Measurements from ENCODE around the gene OSBPL2. TPM values are rescaled to one million over a fixed set of nuclear protein-coding genes. Genes with fewer than 3 reads are reported as not detected.

The OSBPL2 gene
- total and polyA plus RNA-seq, 4 donors: 9.9 to 19.7 (median 12.3) TPM

DNA sequence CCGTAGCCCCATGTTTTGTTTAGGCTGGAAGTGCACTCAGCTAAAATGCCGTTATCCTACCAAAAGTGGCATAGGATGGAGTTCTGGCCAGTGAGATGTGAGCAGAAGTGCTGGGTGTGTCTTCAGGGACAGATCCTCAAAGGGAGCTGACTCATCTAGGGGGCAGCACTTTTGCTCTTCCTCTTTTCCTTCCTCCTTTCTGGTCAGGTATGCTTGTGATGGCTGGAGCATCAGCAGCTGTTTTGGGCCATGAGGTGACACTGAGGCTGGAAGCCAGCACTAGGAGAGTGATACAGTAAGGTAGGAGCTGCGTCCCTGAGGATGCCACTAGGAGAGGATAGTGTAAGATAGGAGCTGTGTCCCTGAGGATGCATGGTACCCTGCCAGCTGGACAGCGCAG is 4.6 kb upstream of the OSBPL2 start (continued):
- TF ChIP-seq, protein P1, sequence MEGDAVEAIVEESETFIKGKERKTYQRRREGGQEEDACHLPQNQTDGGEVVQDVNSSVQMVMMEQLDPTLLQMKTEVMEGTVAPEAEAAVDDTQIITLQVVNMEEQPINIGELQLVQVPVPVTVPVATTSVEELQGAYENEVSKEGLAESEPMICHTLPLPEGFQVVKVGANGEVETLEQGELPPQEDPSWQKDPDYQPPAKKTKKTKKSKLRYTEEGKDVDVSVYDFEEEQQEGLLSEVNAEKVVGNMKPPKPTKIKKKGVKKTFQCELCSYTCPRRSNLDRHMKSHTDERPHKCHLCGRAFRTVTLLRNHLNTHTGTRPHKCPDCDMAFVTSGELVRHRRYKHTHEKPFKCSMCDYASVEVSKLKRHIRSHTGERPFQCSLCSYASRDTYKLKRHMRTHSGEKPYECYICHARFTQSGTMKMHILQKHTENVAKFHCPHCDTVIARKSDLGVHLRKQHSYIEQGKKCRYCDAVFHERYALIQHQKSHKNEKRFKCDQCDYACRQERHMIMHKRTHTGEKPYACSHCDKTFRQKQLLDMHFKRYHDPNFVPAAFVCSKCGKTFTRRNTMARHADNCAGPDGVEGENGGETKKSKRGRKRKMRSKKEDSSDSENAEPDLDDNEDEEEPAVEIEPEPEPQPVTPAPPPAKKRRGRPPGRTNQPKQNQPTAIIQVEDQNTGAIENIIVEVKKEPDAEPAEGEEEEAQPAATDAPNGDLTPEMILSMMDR (IDR thresholded peaks at IDR 0.05; ENCODE audit: low read depth, low read length, missing input control): no peak
- TF ChIP-seq, protein P2, sequence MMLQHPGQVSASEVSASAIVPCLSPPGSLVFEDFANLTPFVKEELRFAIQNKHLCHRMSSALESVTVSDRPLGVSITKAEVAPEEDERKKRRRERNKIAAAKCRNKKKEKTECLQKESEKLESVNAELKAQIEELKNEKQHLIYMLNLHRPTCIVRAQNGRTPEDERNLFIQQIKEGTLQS (IDR thresholded peaks at IDR 0.05): no peak
- TF ChIP-seq RAD21 (IDR thresholded peaks at IDR 0.05) (no peak), FOXA2 (IDR thresholded peaks at IDR 0.05) (no peak), TAF1 (conservative IDR thresholded peaks at IDR 0.05) (no peak), GABPA (IDR thresholded peaks at IDR 0.05 in 1 of 2, conservative IDR thresholded peaks at IDR 0.05 in 1 of 2) (no peak)

DNA sequence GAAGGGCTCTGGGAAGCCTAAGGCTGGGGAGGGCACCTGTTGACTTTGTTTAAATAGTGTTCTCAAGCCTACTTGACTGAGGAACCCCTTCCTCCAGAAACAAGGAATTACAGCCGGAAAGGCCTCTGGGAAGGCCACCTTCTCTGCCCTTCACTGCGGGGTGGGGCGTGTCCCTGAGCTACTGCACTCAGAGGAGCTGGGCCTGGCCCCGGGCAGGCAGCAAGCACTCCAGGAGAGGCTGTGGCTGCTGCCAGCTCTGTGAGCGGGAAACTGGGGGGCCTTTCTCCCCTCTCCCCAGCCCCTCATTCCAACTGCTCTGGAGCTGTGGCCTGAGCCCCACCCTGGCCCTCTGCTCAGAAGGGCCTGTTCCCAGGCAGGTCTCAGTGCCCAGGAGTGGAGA is 4.0 kb upstream of the OSBPL2 start:
- no peaks in the 10 kb centered on the region for H3K27me3 ChIP-seq (ENCODE audit: control insufficient read depth in 4 of 4, insufficient read depth in 4 of 4, low read length in 3 of 4)
- H3K4me1 ChIP-seq (ENCODE audit: control insufficient read depth in 4 of 4, insufficient read depth in 4 of 4, low read length in 3 of 4): peaks cover 4 to 14% (median 6%) of the 10 kb centered on the region in 4 donors
- 82% methylated on average over 5 of the region's 5 CpGs for WGBS
- H3K36me3 ChIP-seq (ENCODE audit: control insufficient read depth in 4 of 4, insufficient read depth in 3 of 4, low read depth in 1 of 4, low read length in 3 of 4): no peaks in the 10 kb centered on the region
- no peak overlapping the region for H3K27ac ChIP-seq (ENCODE audit: low read depth in 1 of 2, low read length in 2 of 2)
- DNase-seq (ENCODE audit: low spot score): no peak
- H3K4me3 ChIP-seq (ENCODE audit: low read depth in 1 of 3, low read length in 3 of 3): no peak overlapping the region
- no peaks in the 10 kb centered on the region for H3K9me3 ChIP-seq (ENCODE audit: control insufficient read depth in 4 of 4, low read length in 3 of 4)
- no peak overlapping the region for H3K9ac ChIP-seq (ENCODE audit: low read depth in 1 of 2, low read length in 2 of 2)
- TF ChIP-seq, protein P1 (IDR thresholded peaks at IDR 0.05; ENCODE audit: low read depth, low read length, missing input control): no peak
- TF ChIP-seq FOXA2 (IDR thresholded peaks at IDR 0.05) (no peak), YY1 (IDR thresholded peaks at IDR 0.05) (no peak), EGR1 (IDR thresholded peaks at IDR 0.05; ENCODE audit: low read depth in 2 of 2) (no peak), RXRA (IDR thresholded peaks at IDR 0.05) (no peak), TAF1 (conservative IDR thresholded peaks at IDR 0.05) (no peak), HNF4A (conservative IDR thresholded peaks at IDR 0.05) (no peak), JUND (IDR thresholded peaks at IDR 0.05) (no peak), FOXA1 (IDR thresholded peaks at IDR 0.05) (no peak), GABPA (IDR thresholded peaks at IDR 0.05 in 1 of 2, conservative IDR thresholded peaks at IDR 0.05 in 1 of 2) (no peak), HNF4G (IDR thresholded peaks at IDR 0.05) (no peak)
- TF ChIP-seq, protein P3, sequence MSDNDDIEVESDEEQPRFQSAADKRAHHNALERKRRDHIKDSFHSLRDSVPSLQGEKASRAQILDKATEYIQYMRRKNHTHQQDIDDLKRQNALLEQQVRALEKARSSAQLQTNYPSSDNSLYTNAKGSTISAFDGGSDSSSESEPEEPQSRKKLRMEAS (IDR thresholded peaks at IDR 0.05): no peak
- TF ChIP-seq, protein P4, sequence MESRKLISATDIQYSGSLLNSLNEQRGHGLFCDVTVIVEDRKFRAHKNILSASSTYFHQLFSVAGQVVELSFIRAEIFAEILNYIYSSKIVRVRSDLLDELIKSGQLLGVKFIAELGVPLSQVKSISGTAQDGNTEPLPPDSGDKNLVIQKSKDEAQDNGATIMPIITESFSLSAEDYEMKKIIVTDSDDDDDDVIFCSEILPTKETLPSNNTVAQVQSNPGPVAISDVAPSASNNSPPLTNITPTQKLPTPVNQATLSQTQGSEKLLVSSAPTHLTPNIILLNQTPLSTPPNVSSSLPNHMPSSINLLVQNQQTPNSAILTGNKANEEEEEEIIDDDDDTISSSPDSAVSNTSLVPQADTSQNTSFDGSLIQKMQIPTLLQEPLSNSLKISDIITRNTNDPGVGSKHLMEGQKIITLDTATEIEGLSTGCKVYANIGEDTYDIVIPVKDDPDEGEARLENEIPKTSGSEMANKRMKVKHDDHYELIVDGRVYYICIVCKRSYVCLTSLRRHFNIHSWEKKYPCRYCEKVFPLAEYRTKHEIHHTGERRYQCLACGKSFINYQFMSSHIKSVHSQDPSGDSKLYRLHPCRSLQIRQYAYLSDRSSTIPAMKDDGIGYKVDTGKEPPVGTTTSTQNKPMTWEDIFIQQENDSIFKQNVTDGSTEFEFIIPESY (IDR thresholded peaks at IDR 0.05): no peak
- TF ChIP-seq, protein P2 (IDR thresholded peaks at IDR 0.05): no peak
- TF ChIP-seq, protein P5, sequence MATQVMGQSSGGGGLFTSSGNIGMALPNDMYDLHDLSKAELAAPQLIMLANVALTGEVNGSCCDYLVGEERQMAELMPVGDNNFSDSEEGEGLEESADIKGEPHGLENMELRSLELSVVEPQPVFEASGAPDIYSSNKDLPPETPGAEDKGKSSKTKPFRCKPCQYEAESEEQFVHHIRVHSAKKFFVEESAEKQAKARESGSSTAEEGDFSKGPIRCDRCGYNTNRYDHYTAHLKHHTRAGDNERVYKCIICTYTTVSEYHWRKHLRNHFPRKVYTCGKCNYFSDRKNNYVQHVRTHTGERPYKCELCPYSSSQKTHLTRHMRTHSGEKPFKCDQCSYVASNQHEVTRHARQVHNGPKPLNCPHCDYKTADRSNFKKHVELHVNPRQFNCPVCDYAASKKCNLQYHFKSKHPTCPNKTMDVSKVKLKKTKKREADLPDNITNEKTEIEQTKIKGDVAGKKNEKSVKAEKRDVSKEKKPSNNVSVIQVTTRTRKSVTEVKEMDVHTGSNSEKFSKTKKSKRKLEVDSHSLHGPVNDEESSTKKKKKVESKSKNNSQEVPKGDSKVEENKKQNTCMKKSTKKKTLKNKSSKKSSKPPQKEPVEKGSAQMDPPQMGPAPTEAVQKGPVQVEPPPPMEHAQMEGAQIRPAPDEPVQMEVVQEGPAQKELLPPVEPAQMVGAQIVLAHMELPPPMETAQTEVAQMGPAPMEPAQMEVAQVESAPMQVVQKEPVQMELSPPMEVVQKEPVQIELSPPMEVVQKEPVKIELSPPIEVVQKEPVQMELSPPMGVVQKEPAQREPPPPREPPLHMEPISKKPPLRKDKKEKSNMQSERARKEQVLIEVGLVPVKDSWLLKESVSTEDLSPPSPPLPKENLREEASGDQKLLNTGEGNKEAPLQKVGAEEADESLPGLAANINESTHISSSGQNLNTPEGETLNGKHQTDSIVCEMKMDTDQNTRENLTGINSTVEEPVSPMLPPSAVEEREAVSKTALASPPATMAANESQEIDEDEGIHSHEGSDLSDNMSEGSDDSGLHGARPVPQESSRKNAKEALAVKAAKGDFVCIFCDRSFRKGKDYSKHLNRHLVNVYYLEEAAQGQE (IDR thresholded peaks at IDR 0.05): no peak

Data from liver (tissue), 9 donors.